GM21381 (cell line): ENCODE data around the gene ZC3H12D.
"Not testable (repeated sequence)": the region's sequence is repeated elsewhere in the genome, so short reads cannot be mapped to it uniquely, and the experiment has no call there.

ENCODE experiments used
- ATAC-seq: cut with Tn5 transposase; IDR thresholded peaks from one replicate; pipeline ENCODE4 v1.9.1; 2021; ENCODE audit warnings: mild to moderate bottlenecking, moderate library complexity; ENCODE audit not compliant: unreplicated experiment

Gene ZC3H12D

GRCh38 chr6:149483849-149484655 is 762 bp downstream of the ZC3H12D start:
- ATAC-seq = no peak

GRCh38 chr6:149483334-149483725 is 1.5 kb downstream of the ZC3H12D start:
- no peak for ATAC-seq

GRCh38 chr6:149482545-149483333 is 2.1 kb downstream of the ZC3H12D start:
- no peak for ATAC-seq

GRCh38 chr6:149480502-149481280 is 4.1 kb downstream of the ZC3H12D start:
- no peak for ATAC-seq

GRCh38 chr6:149478631-149479314 is 6.0 kb downstream of the ZC3H12D start:
- no peak for ATAC-seq

- no peak for ATAC-seq
These were observed 7.3 kb downstream of the ZC3H12D start for GRCh38 chr6:149477544-149477943.

GRCh38 chr6:149476789-149477455 is 7.9 kb downstream of the ZC3H12D start:
- no peak for ATAC-seq

- peak; percentile 39 for ATAC-seq
These were observed 10.5 kb downstream of the ZC3H12D start for GRCh38 chr6:149474108-149474935.

GRCh38 chr6:149473080-149474052 is 11.4 kb downstream of the ZC3H12D start:
- no peak for ATAC-seq

GRCh38 chr6:149472241-149472640 is 12.6 kb downstream of the ZC3H12D start:
- no peak for ATAC-seq

GRCh38 chr6:149471801-149472200 is 13.0 kb downstream of the ZC3H12D start:
- no peak for ATAC-seq

- no peak for ATAC-seq
These were observed 13.9 kb downstream of the ZC3H12D start for GRCh38 chr6:149470948-149471347.

GRCh38 chr6:149468179-149468578 is 16.6 kb downstream of the ZC3H12D start:
- no peak for ATAC-seq

- ATAC-seq = no peak
These were observed 17.5 kb downstream of the ZC3H12D start for GRCh38 chr6:149467265-149467664.

GRCh38 chr6:149464411-149464810 is 20.4 kb downstream of the ZC3H12D start:
- no peak for ATAC-seq

GRCh38 chr6:149463781-149464180 is 21.0 kb downstream of the ZC3H12D start:
- ATAC-seq = no peak

- not testable (repeated sequence) for ATAC-seq
These were observed 22.1 kb downstream of the ZC3H12D start for GRCh38 chr6:149462712-149463111.

GRCh38 chr6:149461670-149462069 is 23.1 kb downstream of the ZC3H12D start:
- no peak for ATAC-seq
